Tibial artery (tissue), 4 donors: ENCODE data around the gene LTB.

Source experiments
- DNase-seq, 2 donors: peaks; one replicate each; pipeline ENCODE4 v3.0.0-alpha.2; 2019
- H3K27ac ChIP-seq, 2 donors: fragments of 200-600 bp; sonication (generic) in 1 of 2; 1 replicate in 1 of 2; 2 replicates in 1 of 2; pipeline ENCODE4 v1.5.1; 2018 to 2019; ENCODE audit warnings: mild to moderate bottlenecking in 1 of 2
- H3K27me3 ChIP-seq, 2 donors: fragments of 200-600 bp; sonication (generic) in 1 of 2; one replicate each; pipeline versions ENCODE4 v1.5.1 to v1.6.0; 2016 to 2019
- H3K36me3 ChIP-seq, 3 donors: fragments of 200-600 bp; sonication (generic) in 2 of 3; one replicate each; pipeline ENCODE4 v1.5.1; 2016 to 2019; ENCODE audit warnings: mild to moderate bottlenecking in 2 of 3
- H3K4me1 ChIP-seq, 4 donors: fragments of 200-600 bp; sonication (generic) in 2 of 4; 1 replicate in 3 of 4; 2 replicates in 1 of 4; pipeline ENCODE4 v1.5.1; 2016 to 2019
- H3K4me3 ChIP-seq, 2 donors: fragments of 200-600 bp; sonication (generic) in 1 of 2; 1 replicate in 1 of 2; 2 replicates in 1 of 2; pipeline ENCODE4 v1.5.1; 2018 to 2019; ENCODE audit warnings: mild to moderate bottlenecking in 2 of 2
- H3K9me3 ChIP-seq, 3 donors: fragments of 200-600 bp; sonication (generic) in 1 of 3; one replicate each; pipeline ENCODE4 v1.5.1; 2016 to 2019
- intact Hi-C: fragments of 100-400 bp; cut with DNase I; formaldehyde crosslinking; loops from one replicate; pipeline ENCODE4 v1.15.0; 2023; ENCODE audit warnings: low total_unique reads
- TF ChIP-seq, protein P1 (sequence below), 2 experiments: fragments of 200-600 bp in 1 of 2; fragments of 450-650 bp in 1 of 2; IDR thresholded peaks; one replicate each; pipeline ENCODE4 v1.5.1; 2017 to 2019; ENCODE audit warnings: antibody characterized with exemption in 2 of 2, mild to moderate bottlenecking in 1 of 2, moderate library complexity in 1 of 2

LTB gene

DNA sequence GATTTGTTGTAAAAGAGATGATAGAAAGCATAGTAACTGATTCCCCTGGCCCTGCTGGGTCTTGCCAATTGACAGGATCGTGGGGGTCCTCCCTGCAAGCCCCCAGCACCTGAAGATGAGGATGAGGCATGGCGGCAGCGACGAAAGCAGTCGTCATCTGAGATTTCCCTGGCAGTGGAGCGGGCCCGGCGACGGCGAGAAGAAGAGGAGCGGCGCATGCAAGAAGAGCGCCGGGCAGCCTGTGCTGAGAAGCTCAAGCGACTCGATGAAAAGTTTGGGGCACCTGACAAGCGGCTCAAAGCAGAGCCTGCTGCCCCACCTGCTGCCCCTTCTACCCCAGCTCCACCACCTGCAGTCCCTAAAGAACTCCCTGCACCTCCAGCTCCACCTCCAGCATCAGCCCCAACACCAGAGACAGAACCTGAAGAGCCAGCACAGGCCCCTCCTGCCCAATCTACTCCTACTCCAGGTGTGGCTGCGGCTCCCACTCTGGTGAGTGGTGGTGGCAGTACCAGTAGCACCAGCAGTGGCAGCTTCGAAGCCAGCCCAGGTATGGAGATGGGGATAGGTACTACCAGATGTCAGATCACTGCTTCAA, 45.6 kb upstream of the LTB start:
- H3K27ac ChIP-seq = no peak overlapping the region
- no peak for DNase-seq
- H3K4me1 ChIP-seq = peaks cover 0 to 4% (median under 1%) of the 10 kb centered on the region in 4 donors

DNA sequence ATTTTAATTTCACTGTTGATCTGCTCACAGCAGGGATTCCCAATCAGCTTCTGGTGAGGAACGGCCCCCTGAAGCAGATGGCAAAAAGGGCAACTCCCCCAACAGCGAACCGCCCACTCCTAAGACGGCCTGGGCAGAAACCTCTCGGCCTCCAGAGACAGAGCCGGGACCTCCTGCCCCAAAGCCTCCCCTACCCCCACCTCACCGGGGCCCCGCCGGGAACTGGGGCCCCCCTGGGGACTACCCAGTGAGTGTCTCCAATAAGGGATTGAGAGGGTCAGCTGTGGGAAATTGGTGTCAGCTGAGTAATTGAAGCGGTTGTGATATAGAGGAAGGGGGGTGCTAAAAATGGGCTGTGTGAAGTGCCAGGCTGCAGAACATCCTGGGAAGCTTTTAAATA, 44.7 kb upstream of the LTB start:
- no peak for DNase-seq
- Histone ChIP-seq H3K4me3 (no peak overlapping the region), H3K36me3 (peaks cover 79 to 88% (median 85%) of the 10 kb centered on the region in 3 donors), H3K4me1 (peaks cover 0 to 11% (median 4%) of the 10 kb centered on the region in 4 donors), H3K27ac (no peak overlapping the region), H3K9me3 (no peaks in the 10 kb centered on the region), H3K27me3 (no peaks in the 10 kb centered on the region)
- intact Hi-C loops = no loop called here
- TF ChIP-seq, protein P1, sequence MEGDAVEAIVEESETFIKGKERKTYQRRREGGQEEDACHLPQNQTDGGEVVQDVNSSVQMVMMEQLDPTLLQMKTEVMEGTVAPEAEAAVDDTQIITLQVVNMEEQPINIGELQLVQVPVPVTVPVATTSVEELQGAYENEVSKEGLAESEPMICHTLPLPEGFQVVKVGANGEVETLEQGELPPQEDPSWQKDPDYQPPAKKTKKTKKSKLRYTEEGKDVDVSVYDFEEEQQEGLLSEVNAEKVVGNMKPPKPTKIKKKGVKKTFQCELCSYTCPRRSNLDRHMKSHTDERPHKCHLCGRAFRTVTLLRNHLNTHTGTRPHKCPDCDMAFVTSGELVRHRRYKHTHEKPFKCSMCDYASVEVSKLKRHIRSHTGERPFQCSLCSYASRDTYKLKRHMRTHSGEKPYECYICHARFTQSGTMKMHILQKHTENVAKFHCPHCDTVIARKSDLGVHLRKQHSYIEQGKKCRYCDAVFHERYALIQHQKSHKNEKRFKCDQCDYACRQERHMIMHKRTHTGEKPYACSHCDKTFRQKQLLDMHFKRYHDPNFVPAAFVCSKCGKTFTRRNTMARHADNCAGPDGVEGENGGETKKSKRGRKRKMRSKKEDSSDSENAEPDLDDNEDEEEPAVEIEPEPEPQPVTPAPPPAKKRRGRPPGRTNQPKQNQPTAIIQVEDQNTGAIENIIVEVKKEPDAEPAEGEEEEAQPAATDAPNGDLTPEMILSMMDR (IDR thresholded peaks at IDR 0.05) = no peak

More for the DNA sequence above, 45.6 kb upstream of the LTB start:
- Histone ChIP-seq H3K9me3 (no peaks in the 10 kb centered on the region), H3K36me3 (peaks cover 79 to 96% (median 94%) of the 10 kb centered on the region in 3 donors), H3K27me3 (no peaks in the 10 kb centered on the region), H3K4me3 (no peak overlapping the region)
- TF ChIP-seq, protein P1 (IDR thresholded peaks at IDR 0.05) = no peak
- intact Hi-C loops = no loop called here

DNA sequence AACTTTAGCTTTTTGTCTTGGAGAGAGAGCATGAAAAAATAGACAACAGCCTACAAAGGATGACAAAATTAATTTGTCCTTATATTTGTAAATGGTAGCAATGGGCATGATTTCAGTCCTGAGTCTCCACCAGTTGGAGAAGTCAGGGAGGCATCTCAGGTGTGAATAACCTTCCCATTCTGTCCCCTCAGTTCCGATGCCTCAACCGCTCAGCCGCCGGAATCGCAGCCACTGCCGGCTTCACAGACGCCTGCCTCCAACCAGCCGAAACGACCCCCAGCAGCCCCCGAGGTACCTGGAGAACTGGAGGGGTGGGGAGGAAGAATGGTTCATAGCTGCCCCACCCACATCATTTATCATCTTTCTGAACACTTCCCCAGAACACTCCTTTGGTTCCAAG, 41.8 kb upstream of the LTB start:
- Histone ChIP-seq H3K9me3 (no peaks in the 10 kb centered on the region), H3K36me3 (peaks cover 53 to 59% (median 57%) of the 10 kb centered on the region in 3 donors), H3K4me1 (peaks cover 0 to 16% (median 7%) of the 10 kb centered on the region in 4 donors), H3K27me3 (no peaks in the 10 kb centered on the region), H3K4me3 (no peak overlapping the region), H3K27ac (no peak overlapping the region)
- intact Hi-C loops = no loop called here
- DNase-seq = no peak
- TF ChIP-seq, protein P1 (IDR thresholded peaks at IDR 0.05) = no peak

DNA sequence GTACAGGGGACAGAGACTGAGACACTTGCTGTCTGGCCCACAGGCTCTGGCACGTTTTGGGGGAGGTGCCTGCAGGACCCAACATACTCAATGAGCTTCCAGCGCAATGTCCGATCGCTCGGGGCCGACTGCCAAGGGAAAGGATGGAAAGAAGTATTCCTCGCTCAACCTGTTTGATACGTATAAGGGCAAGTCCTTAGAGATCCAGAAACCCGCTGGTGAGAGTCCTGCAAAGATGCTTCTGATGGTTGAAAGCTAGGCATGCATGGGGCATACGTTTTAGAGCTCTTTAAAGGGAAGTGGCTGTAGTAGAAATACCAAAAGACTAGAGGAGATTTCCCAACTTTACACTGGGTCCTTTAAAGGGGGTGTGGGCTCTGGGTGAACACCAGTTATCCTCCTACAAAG, 40.5 kb upstream of the LTB start:
- H3K36me3 ChIP-seq = peaks cover 39 to 45% (median 43%) of the 10 kb centered on the region in 3 donors
- H3K4me3 ChIP-seq = no peak overlapping the region
- peak overlapping the region; percentile 90 to 91 for H3K27ac ChIP-seq
- no peaks in the 10 kb centered on the region for H3K9me3 ChIP-seq
- H3K27me3 ChIP-seq = no peaks in the 10 kb centered on the region
- DNase-seq = no peak
- intact Hi-C loops = no loop called here
- H3K4me1 ChIP-seq = peaks cover 0 to 16% (median 7%) of the 10 kb centered on the region in 4 donors
- TF ChIP-seq, protein P1 (IDR thresholded peaks at IDR 0.05) = no peak

DNA sequence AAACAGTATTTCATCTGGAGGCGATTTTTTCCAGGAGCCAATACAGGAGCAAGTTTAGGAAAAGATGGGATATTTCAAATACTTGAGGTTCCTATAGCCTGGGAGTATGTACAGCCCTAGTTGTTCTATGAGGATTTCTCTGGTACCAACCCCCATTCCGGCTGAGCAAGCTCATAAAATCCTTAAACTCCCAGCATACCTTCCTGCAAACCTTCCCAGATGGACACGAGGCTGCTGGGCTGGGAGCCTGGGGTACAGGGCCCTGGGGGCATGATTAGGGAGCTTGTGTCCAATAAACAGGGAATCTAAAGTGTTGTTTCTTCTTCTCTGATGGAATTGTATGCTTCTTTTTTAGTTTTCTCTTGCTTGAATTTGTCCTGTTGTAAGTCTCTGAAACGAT, 39.8 kb upstream of the LTB start:
- H3K4me3 ChIP-seq = peak overlapping the region; percentile 63 to 79
- peaks cover 0 to 16% (median 7%) of the 10 kb centered on the region in 4 donors for H3K4me1 ChIP-seq
- H3K36me3 ChIP-seq = peaks cover 32 to 38% (median 36%) of the 10 kb centered on the region in 3 donors
- H3K9me3 ChIP-seq = no peaks in the 10 kb centered on the region
- TF ChIP-seq, protein P1 (IDR thresholded peaks at IDR 0.05) = no peak
- intact Hi-C loops = no loop called here
- no peak for DNase-seq
- H3K27ac ChIP-seq = peak overlapping the region; percentile 90 to 91
- no peaks in the 10 kb centered on the region for H3K27me3 ChIP-seq
